HG02678 (cell line): ENCODE data around the gene RPS19BP1.
"Not testable (repeated sequence)": the region's sequence is repeated elsewhere in the genome, so short reads cannot be mapped to it uniquely, and the experiment has no call there.

Source experiments
- ATAC-seq: cut with Tn5 transposase; IDR thresholded peaks from one replicate; pipeline ENCODE4 v1.9.1; 2021; ENCODE audit warnings: mild to moderate bottlenecking, moderate library complexity; ENCODE audit not compliant: unreplicated experiment

RPS19BP1 gene

DNA sequence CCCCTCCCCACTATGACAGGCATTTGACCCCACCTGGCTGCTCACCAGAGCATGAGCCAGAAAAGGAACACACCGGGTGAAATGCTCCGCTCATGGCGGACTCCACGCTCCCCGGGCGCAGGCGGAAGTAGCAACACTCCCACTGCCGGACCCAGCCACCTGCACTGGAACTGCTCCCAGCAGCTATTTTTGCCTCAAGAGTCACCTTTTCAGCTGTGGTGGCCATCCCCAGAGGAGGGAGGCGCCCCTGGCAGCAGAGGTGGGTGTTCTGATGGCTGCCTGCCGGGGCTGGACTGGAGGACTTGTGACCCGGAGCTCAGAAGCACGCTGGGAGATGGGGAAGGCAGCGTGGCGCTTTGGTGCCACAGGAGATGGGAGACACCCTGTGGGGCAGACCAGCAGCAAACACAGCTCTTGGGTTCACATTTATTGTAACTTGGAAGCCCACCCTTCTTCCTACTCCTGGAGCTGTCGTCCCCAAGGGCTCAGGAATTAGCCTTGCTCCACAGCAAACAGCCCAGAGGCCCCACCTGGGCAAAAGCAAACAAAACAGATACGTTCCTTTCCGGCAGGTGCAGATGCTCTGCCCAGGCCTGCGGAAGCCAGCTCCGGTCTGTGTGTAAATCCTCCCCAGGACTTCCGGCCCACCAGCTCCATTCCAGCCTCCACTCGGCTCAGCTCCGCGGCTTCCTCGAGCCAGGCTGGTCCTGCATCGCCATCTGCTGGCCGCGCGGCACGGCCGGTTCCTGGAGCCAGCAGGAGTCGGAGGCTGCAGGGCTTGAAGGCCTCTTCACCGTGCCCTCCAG is 3.7 kb downstream of the RPS19BP1 start:
- ATAC-seq = peak; percentile 28

DNA sequence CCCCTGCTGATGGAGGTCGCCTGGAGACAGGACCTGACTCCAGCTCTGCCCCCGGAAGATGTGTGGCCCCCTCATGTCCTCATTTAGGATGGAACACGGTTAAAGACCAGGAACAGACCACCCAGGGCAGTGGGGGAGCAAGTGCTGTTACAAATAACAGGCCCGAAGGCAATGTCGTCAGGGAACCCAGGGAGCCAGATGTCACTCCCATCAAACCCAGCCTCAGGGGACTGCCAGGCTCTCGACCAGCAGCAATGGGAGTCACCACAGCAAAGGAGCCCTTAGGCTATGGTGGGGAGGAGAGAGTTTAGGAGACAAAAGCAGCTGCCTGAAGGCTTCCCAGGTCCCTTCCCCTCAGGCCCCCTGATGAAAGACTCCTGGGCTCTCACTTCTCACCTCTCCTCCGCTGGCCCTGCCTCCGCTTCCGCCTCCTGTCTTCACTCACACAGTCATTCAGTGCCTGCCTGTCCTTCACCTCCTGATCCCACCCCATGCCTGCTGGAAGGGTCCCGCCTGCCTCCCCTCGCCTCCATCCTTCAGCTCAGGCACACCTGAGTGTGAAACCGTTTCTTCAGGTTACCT is 4.4 kb downstream of the RPS19BP1 start:
- ATAC-seq = no peak

DNA sequence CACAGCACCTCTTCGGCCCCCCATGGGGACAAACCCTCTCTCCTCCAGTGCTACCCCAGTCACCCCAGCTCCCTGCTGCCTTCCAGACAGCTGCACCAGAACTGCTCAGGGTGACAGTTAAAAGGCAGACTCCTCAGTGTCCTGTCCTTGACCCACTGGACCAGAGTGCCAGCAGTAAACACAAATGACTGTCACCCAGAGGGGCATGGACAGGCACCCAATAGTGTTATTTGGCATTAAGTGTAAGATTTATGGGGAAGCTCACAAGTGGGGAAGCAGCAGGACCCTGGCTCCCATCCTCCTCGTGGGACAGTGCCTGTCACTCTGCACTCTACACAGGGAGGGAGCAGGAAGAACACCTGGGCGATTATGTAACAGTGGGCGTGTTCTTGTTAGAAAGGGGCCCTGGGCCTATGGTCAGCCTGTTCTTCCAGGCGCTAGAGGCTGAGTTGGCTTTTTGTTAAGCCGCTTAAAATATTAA is 5.0 kb downstream of the RPS19BP1 start:
- no peak for ATAC-seq

DNA sequence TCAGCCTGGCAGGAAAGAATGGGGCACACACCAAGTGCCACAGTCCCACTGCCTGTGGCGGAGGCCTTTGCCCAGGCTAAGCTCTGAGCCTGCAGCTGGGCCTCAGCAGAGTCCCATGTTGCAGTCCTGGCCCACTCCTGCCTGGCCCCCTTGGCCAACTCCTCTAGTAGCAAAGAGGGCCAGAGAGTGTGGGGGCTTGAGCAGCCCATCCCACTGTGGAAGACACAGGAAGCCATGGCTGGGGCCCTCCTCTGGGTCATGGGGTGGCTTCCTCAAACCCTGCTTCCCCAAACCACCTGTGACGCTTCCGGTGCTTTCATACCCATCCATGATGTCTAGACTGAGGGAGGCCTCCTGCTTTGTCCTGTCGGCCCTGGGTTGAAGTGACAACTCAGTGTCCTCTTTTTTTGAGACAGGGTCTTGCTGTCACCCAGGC is 5.8 kb downstream of the RPS19BP1 start:
- ATAC-seq = no peak

DNA sequence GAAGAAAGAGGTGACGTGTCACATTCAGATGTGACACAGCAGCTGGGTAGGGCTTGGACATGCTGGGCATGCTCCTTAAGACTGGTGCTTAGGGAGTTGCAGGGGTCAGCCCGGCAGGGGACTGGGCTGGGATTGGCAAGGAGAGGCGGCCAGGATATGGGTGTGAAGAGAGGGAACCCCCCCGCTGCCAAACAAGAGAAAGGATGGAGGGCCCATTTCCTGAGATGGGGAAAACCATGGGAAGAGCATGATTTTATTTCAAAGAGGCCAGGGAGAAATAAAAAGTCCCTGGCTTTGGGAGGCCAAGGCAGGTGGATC is 6.9 kb downstream of the RPS19BP1 start:
- no peak for ATAC-seq

DNA sequence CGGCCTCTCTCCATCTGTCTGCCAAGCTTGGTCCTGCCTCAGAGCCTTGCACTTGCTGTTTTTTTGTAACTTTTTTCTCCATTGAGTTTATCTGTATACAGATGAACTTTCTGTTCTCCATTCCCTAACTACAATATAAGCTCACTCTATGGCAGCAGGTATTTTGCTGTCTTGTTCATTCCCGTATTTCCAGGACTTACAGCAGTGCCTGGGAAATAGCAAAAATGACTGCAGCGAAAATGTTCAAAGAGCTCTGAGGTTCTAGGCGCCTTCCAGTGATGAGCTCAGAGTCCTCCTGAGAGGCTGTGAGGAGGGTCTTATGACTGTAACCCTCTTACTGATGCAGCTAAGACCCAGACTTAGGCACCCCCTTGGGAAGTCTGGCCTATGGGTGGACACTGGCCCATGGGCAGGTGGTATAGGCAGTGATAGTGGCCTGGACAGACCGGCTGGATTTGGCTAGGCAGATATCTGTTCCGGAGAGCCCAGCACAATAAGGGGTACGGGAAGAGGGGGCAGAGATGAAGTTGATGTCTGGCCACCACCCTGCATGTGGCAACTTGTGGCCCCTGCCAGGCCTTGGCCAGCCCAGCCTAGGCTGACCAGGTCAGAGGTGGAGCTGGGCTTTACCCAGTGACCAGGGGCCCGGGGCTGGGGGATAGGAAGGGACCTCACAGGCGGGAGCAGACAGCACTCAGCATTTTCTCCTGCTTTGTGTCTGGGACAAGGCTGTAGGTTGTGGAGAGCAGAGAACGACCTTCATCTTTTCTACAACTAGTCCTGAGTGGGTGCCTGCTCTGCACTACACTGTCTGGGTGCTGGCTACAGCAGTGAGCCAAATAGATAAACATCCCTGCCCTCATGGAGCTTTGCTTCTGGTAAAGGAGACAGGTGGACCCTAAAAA is 7.5 kb downstream of the RPS19BP1 start:
- no peak for ATAC-seq

DNA sequence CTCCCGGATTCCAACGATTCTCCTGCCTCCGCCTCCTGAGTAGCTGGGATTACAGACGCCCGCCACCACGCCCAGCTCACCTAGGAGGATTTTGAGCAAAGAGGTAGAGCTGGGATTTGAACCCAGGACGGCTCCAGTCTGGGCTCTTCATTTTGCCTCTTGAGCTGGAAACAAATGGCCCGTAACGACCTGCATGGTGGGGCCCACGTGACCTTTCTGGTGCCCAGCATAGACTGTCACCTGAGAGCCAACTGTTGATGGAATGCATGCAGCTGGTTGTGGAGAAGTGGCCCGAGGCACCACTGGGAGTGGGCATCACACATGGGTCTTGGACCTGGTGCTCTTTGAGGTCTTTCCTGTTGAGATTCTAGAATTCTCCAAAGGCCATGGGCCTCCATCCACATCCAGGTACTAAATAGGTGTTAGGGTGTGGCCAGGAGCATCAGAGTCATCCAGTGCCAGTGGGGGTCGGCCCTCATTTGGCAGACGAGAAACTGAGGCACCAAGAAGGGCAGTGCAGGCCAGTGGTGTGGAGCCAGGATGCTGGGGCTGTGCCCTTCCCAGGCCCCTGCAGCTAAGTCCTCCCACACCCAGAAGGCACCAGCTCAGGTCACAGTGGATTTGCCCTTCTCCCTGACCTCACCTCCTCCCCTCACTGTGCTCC is 8.3 kb downstream of the RPS19BP1 start:
- no peak for ATAC-seq

DNA sequence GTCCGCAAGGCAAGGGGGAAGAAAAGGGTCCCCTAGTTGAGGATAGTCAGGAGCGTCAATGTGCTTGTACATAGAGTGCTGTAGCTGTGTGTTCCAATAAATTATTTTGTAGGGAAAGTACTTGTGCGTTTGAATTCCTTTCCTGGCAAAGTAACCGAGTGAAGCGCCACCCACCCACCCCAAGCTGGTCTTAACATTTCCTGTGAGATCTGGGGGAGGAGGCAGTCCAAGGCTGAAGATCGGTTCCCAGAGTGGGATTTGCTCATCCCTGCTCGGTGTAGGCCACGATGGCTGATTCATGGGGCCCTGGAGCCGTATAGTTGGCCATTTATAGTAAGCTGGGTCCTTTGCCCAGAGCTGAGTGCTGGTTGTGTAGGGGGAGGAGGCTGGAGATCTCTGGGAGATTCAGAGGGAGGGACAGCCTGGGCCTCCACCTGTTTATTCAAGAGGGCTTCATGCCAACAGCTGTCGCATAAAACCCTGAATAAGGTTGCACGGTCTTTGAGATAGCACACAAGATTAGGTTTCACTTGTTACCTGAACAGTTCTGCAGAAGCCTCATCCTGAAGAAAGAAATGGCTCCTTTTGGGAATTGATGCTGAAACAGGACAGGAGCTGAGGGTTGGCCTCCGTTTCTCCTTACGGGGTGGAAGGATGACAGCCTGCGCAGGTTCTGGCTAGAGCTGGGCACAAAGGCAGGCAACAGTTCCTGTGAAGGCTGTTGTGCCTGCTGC is 9.8 kb downstream of the RPS19BP1 start:
- no peak for ATAC-seq

DNA sequence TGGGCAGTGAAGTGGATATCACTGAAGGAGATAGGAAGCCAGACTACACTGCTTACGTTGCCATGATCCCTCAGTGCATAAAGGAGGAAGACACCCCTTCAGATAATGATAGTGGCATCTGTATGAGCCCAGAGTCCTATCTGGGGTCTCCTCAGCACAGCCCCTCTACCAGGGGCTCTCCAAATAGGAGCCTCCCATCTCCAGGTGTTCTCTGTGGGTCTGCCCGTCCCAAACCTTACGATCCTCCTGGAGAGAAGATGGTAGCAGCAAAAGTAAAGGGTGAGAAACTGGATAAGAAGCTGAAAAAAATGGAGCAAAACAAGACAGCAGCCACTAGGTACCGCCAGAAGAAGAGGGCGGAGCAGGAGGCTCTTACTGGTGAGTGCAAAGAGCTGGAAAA is 10.5 kb downstream of the RPS19BP1 start:
- not testable (repeated sequence) for ATAC-seq

DNA sequence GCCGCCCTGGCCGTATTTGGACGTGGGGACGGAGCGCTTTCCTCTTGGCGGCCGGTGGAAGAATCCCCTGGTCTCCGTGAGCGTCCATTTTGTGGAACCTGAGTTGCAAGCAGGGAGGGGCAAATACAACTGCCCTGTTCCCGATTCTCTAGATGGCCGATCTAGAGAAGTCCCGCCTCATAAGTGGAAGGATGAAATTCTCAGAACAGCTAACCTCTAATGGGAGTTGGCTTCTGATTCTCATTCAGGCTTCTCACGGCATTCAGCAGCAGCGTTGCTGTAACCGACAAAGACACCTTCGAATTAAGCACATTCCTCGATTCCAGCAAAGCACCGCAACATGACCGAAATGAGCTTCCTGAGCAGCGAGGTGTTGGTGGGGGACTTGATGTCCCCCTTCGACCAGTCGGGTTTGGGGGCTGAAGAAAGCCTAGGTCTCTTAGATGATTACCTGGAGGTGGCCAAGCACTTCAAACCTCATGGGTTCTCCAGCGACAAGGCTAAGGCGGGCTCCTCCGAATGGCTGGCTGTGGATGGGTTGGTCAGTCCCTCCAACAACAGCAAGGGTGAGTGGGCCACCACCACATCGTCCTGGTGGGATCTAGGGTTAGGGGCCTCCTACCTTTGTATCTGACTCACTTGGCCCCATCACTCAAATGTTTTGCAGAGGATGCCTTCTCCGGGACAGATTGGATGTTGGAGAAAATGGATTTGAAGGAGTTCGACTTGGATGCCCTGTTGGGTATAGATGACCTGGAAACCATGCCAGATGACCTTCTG is 11.3 kb downstream of the RPS19BP1 start:
- ATAC-seq = not testable (repeated sequence)

DNA sequence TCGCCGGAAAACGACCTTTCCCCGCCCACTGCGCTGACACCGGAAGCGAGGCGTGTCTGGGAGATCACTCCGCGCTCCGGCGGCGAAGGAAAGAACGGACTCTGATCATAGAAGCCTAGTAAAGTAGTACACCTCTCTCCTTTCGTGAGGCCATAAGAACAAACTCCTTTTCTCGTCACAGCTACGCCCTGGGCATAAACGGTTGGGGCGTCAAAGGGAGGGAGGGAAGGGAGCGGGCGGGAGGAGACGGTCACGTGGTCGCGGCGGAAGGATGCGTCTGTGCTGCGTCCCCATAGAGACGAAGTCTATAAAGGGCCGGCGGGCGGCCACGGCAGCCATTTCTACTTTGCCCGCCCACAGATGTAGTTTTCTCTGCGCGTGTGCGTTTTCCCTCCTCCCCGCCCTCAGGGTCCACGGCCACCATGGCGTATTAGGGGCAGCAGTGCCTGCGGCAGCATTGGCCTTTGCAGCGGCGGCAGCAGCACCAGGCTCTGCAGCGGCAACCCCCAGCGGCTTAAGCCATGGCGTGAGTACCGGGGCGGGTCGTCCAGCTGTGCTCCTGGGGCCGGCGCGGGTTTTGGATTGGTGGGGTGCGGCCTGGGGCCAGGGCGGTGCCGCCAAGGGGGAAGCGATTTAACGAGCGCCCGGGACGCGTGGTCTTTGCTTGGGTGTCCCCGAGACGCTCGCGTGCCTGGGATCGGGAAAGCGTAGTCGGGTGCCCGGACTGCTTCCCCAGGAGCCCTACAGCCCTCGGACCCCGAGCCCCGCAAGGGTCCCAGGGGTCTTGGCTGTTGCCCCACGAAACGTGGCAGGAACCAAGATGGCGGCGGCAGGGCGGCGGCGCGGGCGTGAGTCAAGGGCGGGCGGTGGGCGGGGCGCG is 12.1 kb downstream of the RPS19BP1 start, which contains the start of gene ATF4:
ATF4 (plus strand) TSS at position 337 of the 880 bp plus-strand sequence. CDS start 884 bp downstream, outside the sequence.
- peak; percentile 64 for ATAC-seq

DNA sequence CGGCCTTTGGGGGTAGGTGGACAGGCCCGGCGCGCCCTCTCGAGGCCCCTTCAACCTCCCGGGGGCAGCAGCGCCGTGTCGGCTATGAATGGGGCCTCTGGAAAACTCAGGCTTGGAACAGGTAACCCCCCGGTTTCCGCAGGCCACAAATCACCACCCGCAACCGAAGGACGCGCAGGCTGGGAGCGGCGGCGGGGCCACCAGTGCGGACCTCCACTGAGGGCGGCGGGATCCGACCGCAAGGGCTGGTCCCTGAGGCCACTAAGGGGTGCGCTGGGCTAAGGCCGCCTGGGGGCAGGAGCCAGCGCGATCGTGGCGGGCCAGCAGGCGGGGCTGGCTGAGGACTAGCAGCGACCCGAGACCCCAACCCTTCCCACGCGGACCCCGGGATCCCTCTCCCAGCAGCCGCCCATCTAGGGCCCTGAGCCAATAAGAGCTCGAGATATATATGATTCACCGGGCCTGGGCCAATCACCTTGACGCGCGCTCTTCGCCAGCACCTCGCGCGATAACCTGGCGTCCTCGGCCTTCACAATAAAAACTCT is 12.8 kb downstream of the RPS19BP1 start:
- ATAC-seq = peak; percentile 78

DNA sequence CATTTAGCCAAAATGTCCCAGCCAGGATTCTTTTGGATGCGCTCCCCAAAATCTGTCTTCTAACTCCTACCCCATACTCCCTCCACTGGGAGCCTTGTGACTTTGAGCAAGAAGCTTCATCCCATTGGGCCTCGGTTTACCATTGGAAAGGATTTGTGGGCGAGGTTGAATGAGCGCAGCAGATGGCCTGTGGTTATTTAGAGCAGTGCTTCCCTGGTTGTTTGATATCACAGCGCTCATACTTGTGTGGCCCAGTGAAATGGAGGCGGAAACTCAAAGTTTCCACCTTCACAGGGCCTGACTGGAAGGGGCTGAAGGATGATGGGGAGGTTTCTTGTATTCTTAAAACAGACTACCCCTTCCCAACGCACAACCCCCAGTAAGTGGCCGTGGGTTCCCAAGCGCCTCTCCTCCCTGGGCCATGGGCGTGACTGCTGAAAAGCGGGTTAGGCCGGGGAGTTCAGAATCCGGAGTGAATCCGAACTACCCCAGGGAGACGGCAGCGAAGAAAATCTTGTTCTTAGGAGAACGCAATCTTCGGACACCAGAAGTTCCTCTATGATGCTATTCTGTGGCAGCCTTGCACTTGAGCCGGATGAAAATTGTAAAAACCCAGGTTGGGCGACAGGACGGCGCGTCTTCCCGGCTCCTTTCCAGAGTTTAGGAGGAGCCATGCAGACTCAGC is 13.4 kb downstream of the RPS19BP1 start:
- ATAC-seq = no peak

DNA sequence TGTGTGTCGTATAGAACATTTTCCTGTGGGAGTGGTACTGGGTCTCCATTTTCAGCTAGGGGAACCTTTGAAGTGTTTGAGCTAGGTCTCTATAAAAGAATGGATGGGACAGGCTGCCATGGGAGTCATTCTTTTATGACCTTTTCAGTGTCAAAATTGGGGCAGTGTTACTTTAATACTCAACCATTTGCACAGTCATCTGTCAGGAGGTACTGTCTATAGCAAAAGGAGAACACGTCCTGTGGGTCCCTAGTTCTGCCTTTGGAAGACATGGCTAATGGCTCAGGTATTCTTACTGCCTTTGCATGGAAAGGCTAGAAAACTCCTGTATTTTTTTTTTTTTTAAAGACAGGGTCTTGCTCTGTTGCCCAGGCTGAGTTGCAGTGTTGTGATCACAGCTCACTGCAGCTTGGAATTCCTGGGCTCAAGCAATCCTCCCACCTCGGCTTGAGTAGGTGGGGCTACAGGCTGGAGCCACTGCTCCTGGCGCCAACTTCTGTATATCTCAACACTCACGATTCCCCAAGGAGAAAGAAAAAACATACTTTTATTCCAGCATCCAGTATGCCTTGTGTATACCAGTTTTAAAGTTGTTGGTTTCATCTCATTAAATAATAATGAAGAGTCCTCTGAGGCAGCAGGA is 14.3 kb downstream of the RPS19BP1 start:
- ATAC-seq = no peak

DNA sequence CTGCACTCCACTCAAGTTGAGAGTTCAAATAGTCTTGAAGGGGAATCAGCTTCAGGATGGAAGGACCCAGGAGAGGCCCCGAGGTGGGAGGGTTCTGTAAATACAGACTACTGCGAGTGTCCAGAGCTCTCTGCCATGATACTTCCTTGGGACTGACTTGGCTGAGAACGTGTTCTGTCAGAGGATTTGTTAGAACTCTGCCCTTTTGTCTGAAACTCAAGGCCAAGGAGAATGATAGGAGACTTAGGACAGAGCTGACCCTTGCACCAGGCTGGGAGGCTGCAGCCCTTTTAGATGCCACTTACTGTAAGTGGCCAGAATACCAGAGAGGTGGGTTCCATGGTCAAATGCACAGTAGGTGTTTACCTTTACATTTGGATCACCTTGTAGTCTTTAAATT is 15.1 kb downstream of the RPS19BP1 start:
- ATAC-seq = no peak

DNA sequence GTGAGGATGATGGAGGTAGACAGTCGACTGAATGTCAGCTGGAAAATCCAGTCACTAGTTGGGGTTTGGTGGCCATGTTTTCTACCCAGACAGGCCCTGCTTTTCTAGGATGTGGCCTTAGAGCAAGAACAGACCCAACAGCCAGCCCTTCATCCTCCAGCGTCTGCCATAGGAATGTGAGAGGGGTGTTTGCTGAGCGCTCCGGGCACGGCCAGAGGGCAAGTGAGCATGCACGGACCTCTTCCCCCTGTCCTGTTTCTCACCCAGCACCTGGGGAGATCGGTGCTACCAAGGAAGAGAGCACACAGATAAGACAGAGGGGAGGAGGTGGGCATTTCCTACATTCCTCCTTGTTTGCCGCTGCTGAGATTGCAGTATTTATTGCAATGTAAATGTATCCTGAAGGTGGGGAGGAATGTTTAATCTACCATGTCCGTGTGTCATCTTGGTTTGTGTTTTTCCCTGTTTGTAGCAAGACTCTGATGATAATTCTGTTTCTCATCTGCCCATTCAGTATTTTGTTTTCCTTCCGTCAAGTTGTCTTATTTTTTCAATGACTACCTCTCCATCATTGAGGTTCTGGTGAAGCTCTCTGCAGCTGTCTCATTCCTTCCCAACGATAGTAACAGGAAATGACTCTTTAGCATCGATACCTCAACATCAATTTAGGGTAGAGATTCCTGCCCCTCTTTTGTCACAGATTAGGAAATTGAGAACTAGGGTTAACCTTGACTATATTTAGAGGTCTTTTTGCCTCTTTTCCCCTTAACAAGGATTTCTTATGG is 17.1 kb downstream of the RPS19BP1 start:
- no peak for ATAC-seq
